ENCODE measurements around the gene CAPZB.

- TF ChIP-seq CTCF (IDR thresholded peaks at IDR 0.05; ENCODE audit: low read length), result no peak
- TF ChIP-seq EZH2phosphoT487 (IDR thresholded peaks at IDR 0.05; ENCODE audit: low read length), result no peak
These were observed 147.0 kb downstream of the CAPZB start for GRCh38 chr1:19338323-19338762.
